Stromal cell of bone marrow (primary cell): ENCODE data around the gene NLRP1.
"Not testable (repeated sequence)": the region's sequence is repeated elsewhere in the genome, so short reads cannot be mapped to it uniquely, and the experiment has no call there.

Experiments
- DNase-seq: peaks from one replicate; pipeline ENCODE4 v3.0.0-alpha.2; 2012; ENCODE audit warnings: low read depth

NLRP1 gene

GRCh38 chr17:5587438-5588032 lies 3.2 kb upstream of the NLRP1 start:
- peak; percentile 76 for DNase-seq

DNA sequence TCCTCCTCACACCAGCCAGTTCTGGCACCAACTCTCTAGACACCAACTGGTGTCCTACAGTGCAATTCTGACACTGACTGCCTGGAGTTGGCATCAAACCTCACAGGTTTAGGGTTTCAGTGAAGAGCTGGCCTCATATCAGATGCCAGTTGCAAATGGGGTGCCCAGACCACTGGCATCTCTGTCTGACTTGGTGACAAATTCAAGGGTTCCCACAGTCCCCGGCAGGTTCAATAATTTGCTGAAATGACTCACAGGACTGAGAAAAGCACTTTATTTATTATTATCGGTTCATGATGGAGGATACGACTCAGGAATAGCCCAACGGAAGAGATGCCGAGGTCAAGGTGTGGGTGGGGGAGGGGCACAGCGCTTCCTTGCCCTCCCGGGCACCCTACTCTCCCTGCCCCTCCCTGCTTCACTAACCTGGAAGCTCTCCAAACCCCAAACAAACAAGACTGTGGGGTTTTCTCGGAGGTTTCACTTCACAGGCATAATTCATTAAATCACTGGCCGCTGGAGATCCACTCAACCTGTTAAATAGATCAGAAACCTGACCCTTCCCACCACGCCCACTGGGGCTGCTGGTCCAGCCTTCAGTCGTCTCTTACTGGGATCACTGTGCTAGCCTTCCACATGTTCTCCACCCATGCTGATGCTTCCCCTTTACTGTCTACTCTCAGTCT lies 1.7 kb upstream of the NLRP1 start:
- no peak for DNase-seq

DNA sequence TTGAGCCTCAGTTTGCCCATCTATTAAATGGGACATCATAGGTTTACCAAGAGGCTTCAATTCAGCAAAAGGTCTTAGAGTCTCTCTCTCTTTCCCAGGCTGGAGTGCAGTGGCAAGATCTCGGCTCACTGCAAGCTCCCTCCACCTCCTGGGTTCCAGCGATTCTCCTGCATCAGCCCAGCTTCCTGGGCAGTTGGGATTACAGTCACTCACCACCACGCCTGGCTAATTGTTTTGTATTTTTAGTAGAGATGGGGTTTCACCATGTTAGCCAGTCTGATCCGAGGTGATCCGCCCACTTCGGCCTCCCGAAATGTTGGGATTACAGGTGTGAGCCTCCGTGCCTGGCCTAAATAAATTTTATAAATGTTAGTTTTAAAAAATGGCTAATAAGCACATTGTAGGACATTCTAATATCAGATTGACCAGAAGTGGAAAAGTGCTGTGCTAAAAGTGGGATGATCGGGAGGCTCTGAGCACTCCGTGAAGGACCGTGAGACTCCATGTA lies 1.0 kb upstream of the NLRP1 start:
- DNase-seq, result no peak

- DNase-seq, result peak; percentile 31
Observed at GRCh38 chr17:5583426-5584382, 605 bp downstream of the NLRP1 start.

DNA sequence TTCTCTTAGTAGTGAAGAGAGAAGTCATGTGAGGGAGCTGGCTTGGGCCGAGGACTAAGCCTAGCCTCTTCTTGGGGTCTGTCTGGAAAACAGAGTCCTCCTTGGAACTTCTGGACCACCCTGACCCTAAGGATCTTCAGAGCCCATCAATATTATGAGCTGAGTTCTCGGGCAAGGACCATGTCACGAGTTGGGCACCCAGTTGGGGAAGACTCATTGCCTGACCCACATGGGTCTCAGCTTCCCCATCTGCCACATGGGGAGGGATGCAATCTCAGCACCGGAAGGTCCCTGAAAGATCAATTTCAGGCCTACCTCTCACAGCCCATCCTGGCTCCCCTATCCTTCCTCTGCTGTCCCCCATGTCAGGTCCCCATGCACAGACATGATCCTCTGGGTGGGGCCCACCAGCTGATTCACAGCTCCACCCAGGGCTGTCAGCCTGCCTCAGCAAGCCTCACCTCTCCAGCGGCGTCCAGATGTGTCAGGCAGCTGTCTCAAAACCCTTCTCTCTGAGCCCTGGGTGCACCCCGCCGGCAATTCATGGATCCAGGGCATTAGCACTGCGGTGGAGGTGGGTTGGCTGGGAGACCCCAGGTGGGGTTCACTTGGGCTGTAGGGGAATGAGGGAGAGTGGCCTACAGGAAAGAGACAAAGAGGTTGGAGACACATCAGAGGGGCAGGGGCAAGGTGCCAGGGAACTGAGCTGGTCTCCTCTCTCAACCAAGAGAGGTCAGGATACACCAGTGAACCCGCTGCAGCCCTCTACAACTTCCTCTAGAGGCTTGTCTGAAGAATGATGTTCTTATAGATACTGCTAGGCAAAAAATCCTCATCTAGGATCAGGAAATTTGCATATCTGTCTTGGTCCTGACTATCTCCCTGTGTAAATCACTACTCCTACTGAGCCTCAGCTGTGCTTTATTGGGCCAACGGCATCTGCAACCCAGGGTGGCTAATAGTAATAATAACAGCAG lies 1.8 kb downstream of the NLRP1 start:
- no peak for DNase-seq

- DNase-seq, result no peak
Observed at GRCh38 chr17:5581655-5582054, 2.7 kb downstream of the NLRP1 start.

GRCh38 chr17:5580969-5581368 lies 3.3 kb downstream of the NLRP1 start:
- DNase-seq, result no peak

DNA sequence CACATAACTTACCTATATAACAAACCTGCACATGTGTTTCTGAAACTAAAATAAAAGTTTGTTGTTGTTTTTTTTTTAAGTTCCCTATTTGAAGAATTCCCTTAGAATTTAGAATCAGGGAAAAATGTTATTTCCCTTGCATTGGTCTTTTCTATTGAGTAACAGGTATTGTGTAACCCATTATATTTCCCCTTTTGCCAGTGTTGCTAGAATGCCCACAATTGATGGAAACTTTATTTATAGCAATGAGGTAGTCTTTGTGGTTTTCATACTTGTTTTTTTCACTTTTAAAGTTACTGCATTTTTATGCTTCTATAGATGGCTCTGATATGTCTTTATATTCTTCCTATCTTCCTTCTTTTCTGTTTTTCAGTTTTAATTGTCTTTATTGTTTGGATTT lies 3.9 kb downstream of the NLRP1 start:
- DNase-seq, result no peak

DNA sequence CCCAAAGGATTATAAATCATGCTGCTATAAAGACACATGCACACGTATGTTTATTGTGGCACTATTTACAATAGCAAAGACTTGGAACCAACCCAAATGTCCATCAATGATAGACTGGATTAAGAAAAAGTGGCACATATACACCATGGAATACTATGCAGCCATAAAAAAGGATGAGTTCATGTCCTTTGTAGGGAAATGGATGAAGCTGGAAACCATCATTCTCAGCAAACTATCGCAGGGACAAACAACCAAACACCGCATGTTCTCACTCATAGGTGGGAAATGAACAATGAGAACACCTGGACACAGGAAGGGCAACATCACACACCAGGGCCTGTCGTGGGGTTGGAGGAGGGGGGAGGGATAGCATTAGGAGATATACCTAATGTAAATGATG lies 5.5 kb downstream of the NLRP1 start:
- not testable (repeated sequence) for DNase-seq

- DNase-seq, result not testable (repeated sequence)
Observed at GRCh38 chr17:5573017-5573416, 11.3 kb downstream of the NLRP1 start.

GRCh38 chr17:5571281-5571680 lies 13.0 kb downstream of the NLRP1 start:
- DNase-seq, result no peak

GRCh38 chr17:5565808-5566207 lies 18.5 kb downstream of the NLRP1 start:
- no peak for DNase-seq

- peak; percentile 45 for DNase-seq
Observed at GRCh38 chr17:5563456-5563855, 20.9 kb downstream of the NLRP1 start.

- DNase-seq, result no peak
Observed at GRCh38 chr17:5562661-5563360, 21.5 kb downstream of the NLRP1 start.

- no peak for DNase-seq
Observed at GRCh38 chr17:5561736-5562571, 22.4 kb downstream of the NLRP1 start.

DNA sequence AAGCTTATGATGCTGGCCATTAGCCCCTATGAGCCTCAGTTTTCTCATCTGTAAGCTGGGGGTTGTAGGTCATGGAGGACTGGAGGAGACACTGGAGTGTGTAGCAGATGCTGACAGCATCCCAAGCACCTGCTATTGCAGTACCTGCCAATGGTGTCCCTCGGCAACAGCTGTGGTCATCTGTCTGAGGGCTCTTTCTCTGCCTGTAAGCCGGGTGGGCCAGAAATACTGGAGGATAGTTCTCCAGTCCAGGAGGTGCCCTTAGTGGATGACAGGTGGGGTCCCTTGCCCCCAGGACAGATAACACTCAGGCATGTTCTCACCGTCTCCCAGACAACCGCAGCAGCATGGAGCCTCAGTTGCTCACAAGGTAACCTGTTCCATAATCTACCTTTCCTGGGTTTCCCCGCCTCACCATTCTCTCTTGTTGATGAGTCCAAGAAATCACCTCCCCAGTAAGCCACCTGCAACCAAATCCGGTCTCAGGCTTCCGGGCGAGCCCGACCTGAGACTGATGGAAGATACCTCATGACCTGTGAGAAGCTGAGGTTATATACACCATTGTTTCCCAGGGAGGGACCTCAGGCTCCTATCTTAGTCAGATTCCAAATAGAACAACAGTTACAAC lies 23.8 kb downstream of the NLRP1 start:
- DNase-seq, result no peak

GRCh38 chr17:5558815-5559785 lies 25.2 kb downstream of the NLRP1 start:
- no peak for DNase-seq

- DNase-seq, result no peak
Observed at GRCh38 chr17:5557990-5558389, 26.3 kb downstream of the NLRP1 start.
